ENCODE results near the gene SIRPA.

DNA sequence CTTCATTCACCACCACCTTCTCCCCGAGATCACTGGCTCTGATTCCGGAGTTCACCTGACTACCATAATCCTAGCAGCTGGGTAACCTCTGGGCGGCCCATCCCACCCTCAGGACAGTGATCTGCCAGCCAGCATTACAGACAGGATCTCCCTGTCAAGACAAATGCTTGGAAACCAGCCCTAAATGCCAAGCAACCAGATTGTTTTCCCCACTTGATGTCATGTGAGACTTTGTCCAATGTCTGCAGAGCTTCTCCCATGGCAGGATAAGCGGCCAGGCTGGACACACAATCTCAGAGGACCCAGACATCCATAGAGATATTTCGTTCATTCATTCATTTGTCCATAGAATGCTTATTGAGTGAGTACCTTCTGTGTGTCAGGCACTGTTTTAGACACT, 66.2 kb downstream of the SIRPA start:
- TF ChIP-seq, protein P1, sequence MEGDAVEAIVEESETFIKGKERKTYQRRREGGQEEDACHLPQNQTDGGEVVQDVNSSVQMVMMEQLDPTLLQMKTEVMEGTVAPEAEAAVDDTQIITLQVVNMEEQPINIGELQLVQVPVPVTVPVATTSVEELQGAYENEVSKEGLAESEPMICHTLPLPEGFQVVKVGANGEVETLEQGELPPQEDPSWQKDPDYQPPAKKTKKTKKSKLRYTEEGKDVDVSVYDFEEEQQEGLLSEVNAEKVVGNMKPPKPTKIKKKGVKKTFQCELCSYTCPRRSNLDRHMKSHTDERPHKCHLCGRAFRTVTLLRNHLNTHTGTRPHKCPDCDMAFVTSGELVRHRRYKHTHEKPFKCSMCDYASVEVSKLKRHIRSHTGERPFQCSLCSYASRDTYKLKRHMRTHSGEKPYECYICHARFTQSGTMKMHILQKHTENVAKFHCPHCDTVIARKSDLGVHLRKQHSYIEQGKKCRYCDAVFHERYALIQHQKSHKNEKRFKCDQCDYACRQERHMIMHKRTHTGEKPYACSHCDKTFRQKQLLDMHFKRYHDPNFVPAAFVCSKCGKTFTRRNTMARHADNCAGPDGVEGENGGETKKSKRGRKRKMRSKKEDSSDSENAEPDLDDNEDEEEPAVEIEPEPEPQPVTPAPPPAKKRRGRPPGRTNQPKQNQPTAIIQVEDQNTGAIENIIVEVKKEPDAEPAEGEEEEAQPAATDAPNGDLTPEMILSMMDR (conservative IDR thresholded peaks at IDR 0.05 in 1 of 2, IDR thresholded peaks at IDR 0.05 in 1 of 2; ENCODE audit: low read depth in 1 of 2, low read length in 2 of 2): no peak
- no peak for TF ChIP-seq EZH2 (IDR thresholded peaks at IDR 0.05; ENCODE audit: low read length, missing control alignments)

Measured in fibroblast of lung (primary cell).